Stimulated activated CD8-positive, alpha-beta memory T cell treated with anti-CD3 and anti-CD28 coated beads, Interleukin-7, amount 100 ng/mL, for 1 hour (primary cell): ENCODE data around the gene CSNK1A1.
"Not testable (repeated sequence)": the region's sequence is repeated elsewhere in the genome, so short reads cannot be mapped to it uniquely, and the experiment has no call there.

Source experiments
- DNase-seq, 2 donors: peaks; one replicate each; pipeline ENCODE4 v3.0.0-alpha.2; 2020; ENCODE audit warnings: low read depth in 2 of 2

The CSNK1A1 gene

DNA sequence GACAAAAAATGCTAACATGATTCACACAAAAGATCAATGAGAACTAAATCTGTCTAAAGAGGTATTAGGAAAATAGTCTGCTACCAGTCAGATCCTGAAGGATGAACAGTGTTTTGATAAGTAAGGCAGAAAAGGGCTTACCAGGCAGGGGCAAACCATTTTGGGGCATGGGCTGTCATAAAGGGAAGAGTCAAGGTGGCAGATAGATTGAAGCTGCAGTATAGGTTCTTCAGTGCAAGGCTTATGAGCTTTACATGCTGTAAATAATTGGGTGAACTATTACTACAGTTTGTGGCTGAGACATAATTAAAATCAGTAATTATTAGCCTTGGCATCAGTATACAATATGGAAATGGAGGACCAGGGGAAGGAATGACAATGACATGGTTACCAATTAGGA lies 21.8 kb downstream of the CSNK1A1 start:
- DNase-seq = no peak

DNA sequence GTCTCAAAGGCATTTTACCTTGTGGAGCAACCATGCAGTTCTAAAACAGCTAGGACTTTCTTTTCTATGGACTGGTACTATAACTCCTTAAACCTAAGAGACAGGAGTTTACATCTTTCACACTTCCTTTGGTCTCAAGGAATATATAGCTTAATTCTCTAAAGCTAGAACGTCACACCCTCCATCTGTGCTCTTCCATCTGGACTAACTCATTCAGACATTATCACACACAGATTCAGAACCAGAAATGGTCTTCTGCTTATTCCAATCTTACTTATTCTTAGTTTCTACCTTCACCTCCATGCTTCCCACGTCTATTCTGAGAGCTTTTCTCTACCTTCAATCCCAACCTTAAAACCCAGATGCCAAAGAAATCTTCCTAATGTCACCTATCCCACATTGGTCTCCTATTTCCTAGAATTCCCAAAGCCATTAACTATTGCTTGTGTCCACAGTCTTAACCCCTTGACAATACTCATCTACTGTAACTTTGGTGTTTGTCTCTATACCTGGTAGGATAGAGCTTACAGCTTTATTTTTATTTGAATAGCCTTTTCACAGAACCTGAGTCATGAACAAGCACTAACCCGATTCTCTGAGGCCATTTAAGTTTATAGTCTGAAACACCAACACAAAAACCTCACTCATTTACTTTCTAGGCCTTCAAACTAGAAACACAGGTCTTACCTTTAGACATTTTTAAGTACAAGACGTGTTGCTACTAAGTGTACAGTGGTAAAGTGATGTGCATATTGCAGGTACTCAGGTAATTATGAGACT lies 22.8 kb downstream of the CSNK1A1 start:
- no peak for DNase-seq

DNA sequence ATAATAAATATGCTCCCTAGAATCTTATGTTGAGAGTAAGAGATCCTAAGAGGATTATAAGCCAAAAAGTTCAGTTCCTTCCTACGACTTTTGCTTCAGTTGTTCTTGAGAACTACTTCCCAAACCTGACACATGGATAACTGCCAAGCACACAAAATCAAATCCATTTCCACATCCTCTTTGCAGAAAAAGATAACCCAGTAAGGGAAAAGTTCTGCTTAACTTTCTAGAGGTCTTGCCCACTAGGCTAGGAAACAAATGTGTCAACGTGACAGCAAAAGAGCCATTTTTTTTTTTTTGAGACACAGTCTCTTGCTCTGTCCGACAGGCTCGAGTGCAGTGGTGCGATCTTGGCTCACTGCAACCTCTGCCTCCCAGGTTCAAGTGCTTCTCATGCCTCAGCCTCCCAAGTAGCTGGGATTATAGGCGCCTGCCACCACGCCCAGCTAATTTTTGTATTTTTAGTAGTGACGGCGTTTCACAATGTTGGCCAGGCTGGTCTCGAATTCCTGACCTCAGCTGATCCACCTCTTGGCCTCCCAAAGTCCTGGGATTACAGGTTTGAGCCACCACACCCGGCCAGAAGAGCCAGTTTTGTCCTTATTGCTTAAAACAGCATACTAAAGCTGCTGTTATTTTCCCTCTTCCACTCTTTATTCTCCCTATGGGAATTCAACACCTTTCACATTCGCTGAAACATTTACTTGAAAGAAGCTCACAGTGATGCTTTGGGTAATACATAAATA lies 24.2 kb downstream of the CSNK1A1 start:
- DNase-seq = no peak

DNA sequence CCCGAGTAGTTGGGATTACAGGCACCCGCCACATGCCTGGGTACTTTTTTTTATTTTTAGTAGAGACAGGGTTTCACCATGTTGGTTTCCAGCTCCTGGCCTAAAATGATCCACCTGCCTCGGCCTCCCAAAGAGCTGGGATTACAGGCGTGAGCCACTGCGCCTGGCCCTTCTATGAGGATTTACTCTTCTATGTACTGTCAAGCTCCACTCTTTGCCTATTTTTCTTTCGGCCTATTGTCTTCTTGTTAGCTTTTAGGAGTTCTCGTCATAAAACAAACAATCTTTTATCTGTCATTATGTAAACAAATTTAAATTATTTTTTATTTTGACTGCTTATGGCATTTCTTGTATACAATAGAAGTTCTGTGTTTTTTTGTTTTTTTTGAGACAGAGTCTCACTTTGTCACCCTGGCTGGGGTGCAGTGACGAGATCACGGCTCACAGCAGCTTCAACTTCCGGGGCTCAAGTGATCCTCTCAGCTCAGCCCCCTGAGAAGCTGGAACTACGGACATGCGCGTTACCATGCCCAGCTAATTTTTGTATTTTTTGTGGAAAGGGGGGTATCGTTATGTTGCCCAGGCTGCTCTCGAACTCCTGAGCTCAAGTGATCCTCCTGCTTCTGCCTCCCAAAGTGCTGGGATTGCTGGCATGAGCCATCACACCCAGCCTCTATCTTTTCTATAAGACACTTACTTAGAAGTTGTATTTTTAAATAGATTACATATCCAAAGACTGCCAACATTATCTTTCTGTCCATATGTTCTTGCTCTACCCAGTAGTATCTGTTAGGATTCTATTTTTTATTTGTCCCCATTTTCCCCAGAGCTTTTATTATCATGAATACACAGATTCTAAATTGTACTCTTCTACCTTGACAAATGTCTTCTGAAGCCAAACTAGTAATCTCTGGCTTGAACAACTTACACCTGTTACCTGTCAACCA lies 29.2 kb downstream of the CSNK1A1 start:
- no peak for DNase-seq

DNA sequence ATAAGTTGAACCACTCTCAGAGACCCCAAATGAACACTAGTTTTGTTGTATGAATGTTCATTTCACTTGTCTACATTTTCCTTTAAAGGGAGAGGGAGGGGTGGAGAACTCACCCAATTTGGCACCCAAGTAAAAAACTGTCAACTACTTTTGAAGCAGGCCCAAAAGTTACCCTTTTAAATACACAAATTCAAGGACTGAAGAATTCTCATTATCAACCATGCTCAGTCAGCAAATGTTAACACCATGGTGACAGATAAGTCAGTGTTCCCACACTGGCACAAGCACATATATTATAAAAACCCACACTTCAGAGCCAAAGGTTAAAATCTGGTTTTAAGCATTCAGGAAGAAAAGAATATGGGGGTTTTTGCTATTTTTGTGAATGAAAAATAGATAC lies 31.6 kb downstream of the CSNK1A1 start:
- DNase-seq = no peak

DNA sequence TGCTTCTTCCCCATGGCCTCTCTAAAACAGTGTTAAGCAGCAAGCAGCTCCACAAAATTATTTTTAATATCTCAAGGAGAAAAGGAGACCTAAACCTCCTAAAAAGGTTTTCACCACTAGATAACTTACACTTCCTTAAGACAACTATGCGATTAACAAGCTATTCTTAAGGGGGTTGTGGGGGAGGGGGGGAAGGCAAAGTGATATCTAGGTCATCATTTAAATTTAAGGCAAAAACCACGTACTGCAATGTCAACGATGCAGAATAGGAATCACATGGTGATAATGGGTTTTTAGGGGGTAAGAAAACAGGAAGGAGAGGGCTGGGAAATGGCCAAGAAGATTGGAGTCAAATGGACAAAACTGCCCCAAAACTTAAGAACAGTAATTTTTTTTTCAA lies 32.6 kb downstream of the CSNK1A1 start:
- no peak for DNase-seq

DNA sequence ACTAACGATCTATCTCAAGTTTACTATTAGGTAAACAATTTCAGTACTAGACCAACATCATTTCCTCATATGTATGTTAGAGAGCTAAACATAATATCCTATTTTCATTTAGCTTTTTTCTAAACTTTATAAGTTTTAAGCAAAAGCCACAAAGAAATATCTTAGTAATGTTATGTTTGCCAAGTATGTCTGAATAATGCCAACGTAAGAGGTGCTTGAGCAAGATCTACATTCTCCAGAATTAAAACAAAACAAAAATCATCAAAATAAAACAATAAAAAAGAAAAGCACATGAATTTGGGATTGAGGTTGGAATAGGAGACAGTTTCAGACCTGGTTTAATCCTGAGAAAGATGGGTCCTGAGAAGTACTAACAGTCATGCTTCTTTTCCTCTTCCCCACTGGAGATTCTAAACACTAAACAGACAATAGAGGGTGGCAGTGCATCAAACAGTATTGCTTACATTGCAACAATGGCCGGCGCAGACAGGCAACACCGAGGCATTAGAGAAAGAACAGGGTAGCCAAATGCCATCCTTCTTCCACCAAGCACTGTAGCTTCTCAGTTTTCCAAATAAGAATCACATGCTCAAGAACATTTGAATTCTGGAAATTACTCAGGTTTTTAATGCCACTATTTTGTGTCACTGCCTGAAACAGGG lies 33.6 kb downstream of the CSNK1A1 start:
- no peak for DNase-seq

DNA sequence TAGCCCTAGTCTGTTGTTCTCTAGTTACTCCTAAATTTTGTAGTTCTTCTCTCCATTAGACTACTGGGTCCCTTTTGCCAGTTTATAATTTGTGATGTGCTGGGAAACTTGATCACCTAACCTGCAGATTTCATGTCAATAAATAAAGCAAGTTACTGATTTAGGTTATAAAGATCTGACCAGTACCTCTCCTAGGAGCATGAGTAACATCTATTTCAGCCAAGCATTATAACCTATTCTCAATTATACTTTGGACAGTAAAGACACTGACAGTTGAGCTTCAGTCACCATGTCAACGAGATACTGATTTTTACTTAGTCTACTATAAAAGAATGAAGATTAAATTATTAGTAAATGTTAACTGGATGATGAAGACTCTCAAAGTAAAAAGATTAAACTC lies 36.7 kb downstream of the CSNK1A1 start:
- no peak for DNase-seq

DNA sequence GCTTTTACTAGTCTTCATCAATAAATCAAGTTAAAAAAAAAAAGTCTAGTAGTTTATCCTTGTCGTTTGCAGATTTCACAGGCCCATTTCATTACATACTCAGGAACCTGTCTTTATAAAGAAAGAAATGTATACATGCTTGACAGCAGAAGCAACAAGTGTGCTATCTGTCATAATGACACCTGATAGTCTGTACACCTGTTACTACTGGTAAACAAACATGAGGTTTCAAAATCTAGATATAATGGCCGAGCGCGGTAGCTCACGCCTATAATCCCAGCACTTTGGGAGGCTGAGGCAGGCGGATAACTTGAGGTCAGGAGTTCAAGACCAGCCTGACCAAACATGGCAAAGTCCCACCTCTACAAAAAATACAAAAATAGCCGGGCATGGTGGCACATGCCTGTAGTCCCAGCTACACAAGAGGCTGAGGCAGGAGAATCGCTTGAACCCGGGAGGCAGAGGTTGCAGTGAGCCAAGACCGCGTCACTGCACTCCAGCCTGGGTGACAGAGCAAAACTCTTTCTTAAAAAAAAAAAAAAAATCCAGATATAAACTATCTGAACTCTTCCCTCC lies 37.8 kb downstream of the CSNK1A1 start:
- not testable (repeated sequence) for DNase-seq

DNA sequence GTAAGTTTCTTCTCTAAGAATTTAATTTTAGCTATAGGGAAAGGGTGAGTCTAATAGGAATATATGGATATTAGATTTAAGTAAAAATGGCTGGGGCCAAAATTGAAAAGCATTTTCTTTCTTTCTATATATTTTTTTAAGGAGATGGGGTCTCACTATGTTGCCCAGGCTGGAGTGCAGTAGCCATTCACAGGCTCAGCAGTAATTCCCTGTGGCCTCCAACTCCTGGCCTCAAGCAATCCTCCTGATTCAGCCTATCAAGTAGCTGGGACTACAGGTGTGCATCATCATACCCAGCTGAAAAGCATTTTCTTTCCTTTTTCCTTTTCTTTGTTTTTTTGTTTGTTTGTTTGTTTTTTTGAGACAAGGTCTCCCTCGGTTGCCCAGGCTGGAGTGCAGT lies 41.1 kb downstream of the CSNK1A1 start:
- no peak for DNase-seq

DNA sequence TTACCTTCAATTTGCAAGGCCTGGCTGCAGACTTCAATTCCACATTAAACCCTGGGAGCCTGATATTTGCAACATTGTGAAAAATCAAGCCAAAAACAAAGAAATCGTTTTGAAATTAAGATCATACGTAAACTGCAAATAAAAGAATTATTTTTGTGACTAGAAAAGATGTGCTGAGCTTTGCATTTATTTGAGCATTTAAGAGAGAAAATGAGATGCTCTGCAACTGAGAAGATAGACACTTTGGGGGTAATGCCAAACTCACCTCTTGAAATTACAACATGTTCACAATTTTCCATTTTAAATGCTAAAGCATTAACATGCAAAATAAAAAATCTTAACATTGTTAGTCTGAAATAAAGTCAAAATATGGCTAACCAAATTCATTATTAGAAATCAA lies 46.6 kb downstream of the CSNK1A1 start:
- no peak for DNase-seq

DNA sequence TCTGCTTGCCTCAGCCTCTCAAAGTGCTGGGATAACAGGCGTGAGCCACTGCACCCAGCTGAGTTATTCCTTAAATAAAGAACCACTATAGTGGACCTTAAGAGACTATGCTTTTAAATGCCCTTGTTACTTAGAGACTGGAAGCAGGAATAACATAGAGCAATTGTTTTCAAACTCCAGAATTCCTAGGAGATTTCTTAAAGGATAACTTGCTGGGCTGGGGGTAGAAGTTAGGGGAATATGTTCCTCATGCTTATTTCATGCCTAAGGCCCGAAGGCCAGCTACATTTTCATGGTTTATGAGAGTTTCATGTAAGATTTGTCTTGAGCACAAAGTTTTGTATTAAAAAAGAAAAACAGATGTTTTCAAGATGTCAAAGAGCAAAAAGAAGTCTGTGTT lies 48.2 kb downstream of the CSNK1A1 start:
- no peak for DNase-seq

DNA sequence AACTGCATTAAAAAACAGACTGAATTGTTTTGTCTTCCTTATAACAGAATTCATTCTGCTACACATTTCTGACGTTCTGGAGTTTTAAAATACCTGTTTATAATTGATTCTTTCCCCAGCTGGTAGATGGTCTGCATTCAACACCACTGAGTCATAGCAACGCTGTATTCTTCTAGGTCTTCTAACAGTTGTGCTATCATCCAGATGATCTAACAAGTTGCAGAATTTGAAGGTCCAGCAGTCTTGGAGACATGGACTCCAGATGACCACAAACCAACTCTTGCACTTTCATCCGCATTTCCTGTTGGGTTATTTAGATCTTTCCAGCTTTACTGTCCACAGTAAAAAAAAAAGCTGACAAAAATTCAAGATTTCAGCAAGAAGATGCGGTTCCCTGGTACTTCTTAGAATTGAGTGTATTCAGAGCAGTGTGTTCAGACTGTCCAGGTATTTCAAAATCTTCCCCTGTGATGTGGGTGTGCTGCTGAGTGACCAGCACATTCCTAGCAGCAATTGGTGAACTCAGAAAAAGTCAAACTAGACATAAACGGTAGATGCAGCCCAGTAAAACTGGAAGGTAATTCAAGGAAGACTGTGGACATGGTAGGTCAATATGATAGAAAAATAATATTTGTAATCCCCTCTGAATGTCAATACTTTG lies 50.2 kb downstream of the CSNK1A1 start:
- DNase-seq = no peak

DNA sequence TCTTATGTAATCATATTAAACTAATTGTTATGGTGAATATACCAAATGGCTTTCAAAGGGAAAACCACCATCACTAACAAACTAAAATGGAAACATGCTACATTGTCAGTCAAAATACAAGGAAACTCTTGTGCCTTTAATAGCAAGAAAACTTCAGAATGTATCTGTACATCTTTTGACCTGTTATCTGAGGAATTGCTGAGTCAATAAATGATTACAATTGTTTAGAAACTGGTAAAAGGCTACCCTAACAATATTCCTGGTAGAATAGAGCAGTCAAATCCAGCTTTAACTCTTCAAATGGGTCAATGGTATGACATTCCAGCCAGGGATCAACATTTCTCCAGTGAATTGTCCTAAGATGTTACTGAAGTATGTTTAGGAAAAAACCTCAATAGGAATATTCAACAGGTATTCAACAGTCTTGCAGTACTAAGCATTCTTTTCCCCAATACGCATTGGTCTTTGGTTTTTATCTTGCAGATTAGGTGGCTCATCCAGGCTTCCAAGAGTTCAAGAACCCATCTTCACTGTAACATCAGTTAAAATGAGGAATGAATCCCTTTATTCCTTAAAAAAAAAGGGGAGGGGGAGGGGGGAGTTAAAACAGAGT lies 52.4 kb downstream of the CSNK1A1 start:
- DNase-seq = no peak

DNA sequence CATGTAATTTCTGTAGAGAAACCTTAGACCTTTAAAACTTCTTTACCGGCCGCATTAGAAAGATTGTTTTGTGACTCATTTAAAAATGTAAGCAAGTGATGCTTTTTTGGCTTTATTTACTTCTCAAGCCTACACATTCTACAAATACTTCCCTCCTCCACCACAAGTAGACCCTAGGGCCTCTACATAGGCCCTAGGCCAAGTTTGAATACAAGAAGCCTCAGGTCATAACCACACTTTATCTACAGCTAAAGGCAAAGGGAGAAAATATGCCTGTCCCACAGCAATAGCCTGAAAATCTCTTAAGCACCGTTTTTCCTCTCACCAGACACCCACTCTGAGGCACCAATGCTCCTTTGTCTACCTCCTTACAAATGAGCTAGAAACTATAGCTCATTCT lies 53.9 kb downstream of the CSNK1A1 start:
- no peak for DNase-seq

DNA sequence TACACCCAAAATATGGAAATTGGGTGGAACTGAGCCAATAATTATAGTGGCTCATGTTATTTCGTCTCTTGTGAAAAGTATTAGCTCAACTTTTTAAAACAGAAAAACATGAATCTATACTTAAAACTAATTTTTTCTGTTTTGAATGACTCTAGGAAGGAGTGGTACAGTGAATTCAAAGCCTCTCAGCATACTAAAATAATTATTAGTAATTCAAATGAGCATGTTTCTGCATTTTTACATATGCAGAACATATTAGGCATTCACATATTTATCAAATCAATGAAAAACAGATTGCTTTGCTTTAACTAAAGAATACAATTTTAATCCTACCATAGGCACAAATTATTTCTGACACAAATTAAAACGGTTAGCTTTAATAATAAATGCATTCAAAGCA lies 54.3 kb downstream of the CSNK1A1 start:
- DNase-seq = no peak

DNA sequence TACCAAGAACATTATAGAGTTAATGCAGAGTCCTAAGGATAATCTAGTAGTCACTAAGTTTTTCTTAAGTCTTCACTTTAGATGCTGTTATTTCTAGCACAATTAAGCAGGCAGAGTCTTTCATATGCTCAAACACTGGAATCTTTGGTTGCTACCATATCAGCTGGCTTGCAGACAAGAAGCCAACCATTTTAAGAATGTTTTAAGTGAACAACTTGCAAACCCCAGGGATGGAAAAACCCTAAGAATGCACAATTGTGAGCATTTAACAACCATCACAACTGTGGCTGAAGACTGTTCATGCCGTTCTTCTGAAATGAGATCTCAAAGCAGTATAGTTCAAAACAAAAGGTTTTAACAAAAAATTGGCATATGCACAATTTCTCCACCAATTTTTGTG lies 55.1 kb downstream of the CSNK1A1 start:
- no peak for DNase-seq

DNA sequence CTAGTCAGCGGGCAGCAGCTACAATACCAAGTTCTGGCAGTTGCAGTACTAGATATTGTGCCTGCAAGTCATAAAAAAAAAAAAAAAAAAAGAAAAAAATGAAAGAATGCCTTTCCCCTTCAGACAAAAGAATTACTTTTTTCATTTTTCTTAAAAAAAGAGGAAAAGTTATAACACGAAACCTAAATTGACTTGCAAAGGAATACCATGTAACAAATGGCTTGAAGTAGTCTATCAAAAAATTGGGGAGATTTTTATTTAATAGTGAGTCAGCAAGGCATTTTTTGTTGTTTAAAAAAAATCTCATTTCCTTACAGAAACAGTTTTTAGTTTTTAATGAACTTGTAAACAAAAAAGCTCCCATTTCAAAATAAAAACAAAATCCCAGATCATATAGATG lies 55.6 kb downstream of the CSNK1A1 start:
- no peak for DNase-seq

DNA sequence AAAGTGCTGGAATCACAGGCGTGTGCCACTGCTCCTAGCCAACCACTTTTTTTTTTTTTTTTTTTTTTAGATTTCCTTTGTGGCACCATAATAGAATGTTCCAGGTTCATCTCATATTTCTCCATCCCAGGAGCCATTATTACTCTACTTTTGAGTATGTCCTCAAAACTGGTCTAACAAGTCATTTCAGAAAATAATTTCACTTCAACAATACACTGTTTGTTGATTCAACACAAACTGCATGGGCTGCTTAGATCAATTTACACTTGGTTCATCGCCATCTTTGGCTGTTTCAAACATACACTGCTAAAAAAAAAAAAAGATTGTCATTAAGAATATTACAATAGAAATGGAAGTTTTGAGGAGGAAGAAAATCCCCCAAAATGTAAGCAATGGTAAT lies 57.9 kb downstream of the CSNK1A1 start:
- no peak for DNase-seq

DNA sequence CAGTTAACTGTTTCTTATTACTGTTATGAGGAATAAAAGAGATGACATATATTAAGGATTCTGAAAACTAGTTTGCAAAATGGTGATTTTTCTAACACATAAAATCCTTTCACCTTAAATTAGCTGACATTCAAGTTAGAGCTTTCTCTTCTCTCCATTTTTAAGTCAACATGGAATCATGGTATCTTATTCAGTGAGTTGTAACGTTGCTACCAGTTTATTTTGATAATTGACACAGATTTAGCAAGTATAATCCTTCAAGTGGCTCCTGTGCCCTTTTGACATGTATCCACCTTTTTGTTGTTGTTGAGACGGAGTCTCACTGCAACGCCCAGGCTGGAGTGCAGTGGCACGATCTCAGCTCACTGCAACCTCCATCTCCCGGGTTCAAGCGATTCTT lies 58.5 kb downstream of the CSNK1A1 start:
- DNase-seq = no peak
